CD4-positive, alpha-beta T cell treated with Interleukin-17A for 4 hours (primary cell): Measurements from ENCODE around the gene METAP1.
"Not testable (repeated sequence)": the region's sequence is repeated elsewhere in the genome, so short reads cannot be mapped to it uniquely, and the experiment has no call there.

Source experiments
- DNase-seq: peaks from one replicate; pipeline ENCODE4 v3.0.0-alpha.2; 2020; ENCODE audit warnings: mixed read lengths

Gene METAP1

GRCh38 chr4:99061048-99061700, 65.7 kb downstream of the METAP1 start:
- DNase-seq = no peak

GRCh38 chr4:99062120-99062519, 66.6 kb downstream of the METAP1 start:
- no peak for DNase-seq

DNA sequence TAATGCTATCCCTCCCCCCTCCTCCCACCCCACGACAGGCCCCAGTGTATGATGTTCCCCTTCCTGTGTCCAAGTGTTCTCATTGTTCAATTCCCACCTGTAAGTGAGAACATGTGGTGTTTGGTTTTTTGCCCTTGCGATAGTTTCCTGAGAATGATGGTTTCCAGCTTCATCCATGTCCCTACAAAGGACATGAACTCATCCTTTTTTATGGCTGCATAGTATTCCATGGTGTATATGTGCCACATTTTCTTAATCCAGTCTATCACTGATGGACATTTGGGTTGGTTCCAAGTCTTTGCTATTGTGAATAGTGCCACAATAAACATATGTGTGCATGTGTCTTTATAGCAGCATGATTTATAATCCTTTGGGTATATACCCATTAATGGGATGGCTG, 70.0 kb downstream of the METAP1 start:
- not testable (repeated sequence) for DNase-seq

DNA sequence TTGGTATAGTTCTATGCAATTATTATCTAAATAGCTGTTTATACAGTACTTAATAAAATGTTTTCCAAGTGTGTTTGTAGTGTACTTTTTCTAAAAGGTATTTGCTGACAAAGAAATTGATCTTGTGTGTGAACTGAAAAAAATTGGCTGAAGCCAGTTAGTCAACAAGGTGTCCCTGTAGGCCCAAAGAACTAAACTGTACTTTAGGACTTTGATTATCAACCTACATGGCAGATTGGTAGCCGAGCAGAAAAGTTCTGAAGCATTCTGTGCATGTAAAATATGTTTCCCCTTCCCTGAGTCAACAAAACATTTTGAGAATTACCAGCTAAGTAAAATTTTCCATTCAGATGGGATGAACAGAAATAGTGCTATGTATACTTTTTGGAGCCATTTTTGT, 72.1 kb downstream of the METAP1 start:
- no peak for DNase-seq

GRCh38 chr4:99071159-99071558, 75.6 kb downstream of the METAP1 start:
- DNase-seq = no peak

DNA sequence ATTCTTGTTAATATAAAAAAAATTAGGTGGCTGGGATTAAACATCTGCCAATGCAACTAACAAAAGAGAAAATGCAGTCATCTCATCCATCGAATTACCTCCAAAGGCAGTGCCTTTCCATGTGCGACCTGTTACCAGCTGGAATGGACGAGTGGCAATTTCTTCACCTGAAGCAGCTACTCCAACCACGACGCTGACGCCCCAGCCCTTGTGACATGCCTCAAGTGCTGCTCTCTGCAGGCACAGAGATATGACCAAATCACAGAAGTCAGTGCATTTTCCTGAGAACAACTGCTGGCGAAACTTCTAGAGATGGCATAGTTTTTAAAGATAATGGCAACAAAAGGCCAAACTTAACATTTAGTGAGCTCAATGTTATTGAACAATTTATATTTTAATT, 79.3 kb downstream of the METAP1 start:
- DNase-seq = no peak

- DNase-seq = no peak
Measured at GRCh38 chr4:99076292-99076976, 80.9 kb downstream of the METAP1 start.

DNA sequence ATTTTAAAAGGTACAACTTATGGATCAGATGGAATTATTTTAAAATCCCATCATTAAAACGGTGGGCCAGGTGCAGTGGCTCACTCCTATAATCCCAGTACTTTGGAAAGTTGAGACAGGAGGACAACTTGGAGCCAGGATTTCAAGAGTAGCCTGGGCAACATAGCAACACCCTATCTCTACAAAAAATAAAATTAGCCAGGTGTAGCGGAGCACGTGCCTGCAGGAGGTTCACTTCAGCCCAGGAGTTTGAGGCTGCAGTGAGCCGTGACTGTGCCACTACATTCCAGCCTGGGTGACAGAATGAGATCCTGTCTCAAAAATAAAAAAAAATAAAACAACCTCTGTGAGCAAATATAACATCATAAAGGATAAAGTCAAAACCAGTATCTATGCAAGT, 81.7 kb downstream of the METAP1 start:
- no peak for DNase-seq

GRCh38 chr4:99078336-99078735, 82.8 kb downstream of the METAP1 start:
- no peak for DNase-seq

GRCh38 chr4:99078931-99079624, 83.6 kb downstream of the METAP1 start:
- DNase-seq = no peak

GRCh38 chr4:99079625-99080295, 84.2 kb downstream of the METAP1 start:
- no peak for DNase-seq

DNA sequence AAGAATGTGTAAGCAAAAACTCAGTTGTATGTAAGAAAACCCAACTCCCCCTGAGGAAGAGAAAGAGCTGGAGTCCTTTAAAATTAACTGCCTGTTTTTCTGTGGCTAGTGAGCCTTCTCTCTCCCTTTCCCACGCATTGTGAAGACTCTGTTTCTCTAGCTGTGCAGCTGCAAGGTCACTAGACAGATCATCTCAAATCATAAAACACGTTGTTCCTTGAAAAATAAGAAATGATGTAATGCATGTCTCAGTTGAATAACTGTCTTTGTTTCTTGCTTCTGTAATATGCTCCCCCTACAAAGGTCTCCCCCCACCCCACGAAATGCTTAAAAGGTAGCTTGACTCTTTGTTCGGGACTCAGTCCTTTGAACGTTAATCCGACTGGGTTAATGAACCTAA, 85.3 kb downstream of the METAP1 start:
- DNase-seq = not testable (repeated sequence)

- DNase-seq = no peak
Measured at GRCh38 chr4:99082192-99082591, 86.7 kb downstream of the METAP1 start.

- no peak for DNase-seq
Measured at GRCh38 chr4:99084595-99084994, 89.1 kb downstream of the METAP1 start.

DNA sequence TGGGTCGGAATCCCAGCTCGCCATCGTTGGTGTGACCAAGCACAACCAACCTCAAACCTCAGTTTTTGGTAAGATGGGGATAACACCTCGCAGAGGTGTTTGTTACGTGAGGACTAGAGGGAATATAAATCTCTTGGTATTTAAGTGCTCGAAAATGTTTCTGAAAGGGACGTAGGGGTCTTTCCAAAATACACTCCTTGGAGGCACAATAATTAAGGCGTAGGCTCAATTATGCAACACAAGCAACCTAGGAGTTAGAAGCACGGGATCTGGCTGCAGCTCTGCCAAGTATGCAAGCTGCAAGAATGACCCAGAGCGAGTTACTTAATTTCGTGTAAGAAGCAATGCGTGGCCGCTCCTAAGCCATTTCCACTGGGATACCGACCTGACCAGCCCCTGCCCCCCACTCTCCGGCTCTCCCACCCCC, 92.5 kb downstream of the METAP1 start:
- peak; percentile 38 for DNase-seq

- peak; percentile 96 for DNase-seq
Measured at GRCh38 chr4:99088481-99089365, 93.2 kb downstream of the METAP1 start, which contains the start of gene ADH5. Gene ADH5 (minus strand): TSS chr4:99088788. CDS start chr4:99088700, 88 bp downstream.

GRCh38 chr4:99090481-99091215, 95.1 kb downstream of the METAP1 start:
- no peak for DNase-seq

DNA sequence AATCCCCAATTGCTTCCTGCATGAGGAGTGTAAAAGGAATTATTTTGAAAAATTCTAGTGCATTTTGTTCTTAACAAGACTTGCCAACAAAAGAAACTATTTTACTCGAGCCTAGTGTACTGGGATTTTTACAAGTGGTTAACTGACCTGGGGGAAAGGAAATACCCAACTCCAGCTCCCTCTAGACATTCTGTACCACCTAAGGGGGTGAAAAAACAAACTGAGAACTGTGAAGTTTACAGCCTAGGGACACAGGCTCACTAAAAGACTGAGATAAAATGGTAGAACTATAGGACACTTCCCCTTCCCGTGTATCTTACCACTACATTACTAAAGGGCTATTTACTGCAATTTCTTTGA, 95.7 kb downstream of the METAP1 start:
- no peak for DNase-seq

- DNase-seq = not testable (repeated sequence)
Measured at GRCh38 chr4:99091841-99092240, 96.3 kb downstream of the METAP1 start.

- no peak for DNase-seq
Measured at GRCh38 chr4:99099311-99099710, 103.8 kb downstream of the METAP1 start.

DNA sequence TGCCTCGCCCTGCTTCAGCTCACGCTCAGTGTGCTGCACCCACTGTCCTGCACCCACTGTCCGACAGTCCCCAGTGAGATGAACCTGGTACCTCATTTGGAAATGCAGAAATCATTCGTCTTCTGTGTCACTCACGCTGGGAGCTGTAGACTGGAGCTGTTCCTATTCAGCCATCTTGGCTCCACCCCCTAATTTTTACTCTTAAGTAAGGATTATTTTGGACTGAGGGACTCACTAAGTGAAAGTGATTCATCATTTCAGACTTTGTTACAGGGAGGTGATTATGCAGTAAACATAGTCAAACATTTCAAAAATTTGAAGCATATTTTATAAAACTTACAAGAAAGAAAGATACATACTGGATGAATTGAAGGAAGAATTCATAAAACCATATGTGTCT, 104.3 kb downstream of the METAP1 start:
- DNase-seq = not testable (repeated sequence)

DNA sequence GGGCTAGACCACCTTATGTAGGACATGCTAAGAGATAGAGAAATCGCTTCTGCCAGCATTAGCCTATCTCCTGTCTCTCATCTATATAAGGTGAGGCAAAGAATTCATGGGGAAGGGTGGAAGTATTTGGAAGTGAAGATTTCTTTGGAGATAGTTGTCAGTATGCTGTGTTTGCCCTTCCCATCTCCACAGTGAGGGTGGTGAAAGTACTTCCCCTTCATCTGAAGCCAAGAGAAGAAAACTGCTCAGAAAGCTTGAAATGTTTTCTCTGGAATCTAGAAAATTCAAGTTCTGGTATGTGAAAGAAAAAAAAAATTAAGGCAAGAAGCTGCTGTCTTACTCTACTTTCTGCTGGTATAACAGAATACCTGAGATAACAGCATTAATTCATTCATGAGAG, 105.4 kb downstream of the METAP1 start:
- no peak for DNase-seq
